Measurements from ENCODE around the gene ICOS. TPM values are rescaled to one million over a fixed set of nuclear protein-coding genes. Genes with fewer than 3 reads are reported as not detected.
"Not testable (repeated sequence)": the region's sequence is repeated elsewhere in the genome, so short reads cannot be mapped to it uniquely, and the experiment has no call there.

The ICOS gene
- polyA plus RNA-seq, 1 of the 3 experiments (the other 2 are of a cell fraction): not detected

DNA sequence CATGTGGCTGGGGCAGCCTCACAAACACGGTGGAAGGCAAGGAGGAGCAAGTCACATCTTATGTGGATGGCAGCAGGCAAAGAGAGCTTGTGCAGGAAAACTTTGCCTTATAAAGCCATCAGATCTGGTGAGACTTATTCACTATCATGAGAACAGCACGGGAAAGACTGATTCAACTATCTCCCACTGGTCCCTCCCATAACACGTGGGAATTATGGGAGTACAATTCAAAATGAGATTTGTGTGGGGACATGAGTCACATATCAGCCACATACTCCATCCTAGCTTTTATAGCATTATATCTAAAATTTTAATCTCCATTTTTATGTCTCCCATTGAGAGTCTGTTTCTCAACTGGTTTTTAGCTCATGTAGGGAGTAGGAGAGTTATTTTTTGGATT is 45.7 kb downstream of the ICOS start (continued):
- no peak for TF ChIP-seq FOXM1 (IDR thresholded peaks at IDR 0.05; ENCODE audit: low read depth)
- TF ChIP-seq NFIC (IDR thresholded peaks at IDR 0.05; ENCODE audit: borderline replicate concordance): no peak
- TF ChIP-seq RFX5 (IDR thresholded peaks at IDR 0.05; ENCODE audit: low read length): no peak

DNA sequence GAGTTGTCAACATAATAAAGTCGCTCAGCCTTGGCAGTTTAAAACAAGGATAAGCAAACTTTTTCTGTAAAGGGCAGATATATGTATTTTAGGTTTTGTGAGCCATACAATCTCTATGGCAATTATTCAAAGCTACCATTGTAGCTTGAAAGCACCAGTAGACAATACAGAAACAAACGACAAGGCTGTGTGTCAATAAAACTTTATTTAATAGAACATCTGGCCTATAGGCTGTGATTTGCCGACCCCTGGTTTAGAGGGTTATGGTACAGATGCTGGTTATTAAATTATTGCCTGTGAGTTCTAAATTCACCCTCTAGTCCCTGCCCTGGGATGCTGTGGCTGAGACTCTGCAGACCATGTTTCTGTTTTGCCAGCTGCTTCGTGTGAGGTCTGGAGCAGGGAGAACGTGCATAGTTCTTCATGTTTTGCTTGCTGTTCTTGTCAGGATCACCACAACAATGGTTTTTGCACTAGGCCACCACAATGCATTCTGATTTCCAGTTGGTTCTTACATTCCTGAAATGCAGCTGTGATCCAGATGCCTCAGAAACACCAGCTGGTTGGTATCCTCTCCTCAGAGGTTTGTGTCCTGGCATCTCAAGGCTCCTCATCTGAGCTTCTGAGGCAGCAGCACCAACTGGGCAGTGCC is 46.6 kb downstream of the ICOS start:
- Histone ChIP-seq H3K4me2 (no peak overlapping the region), H3K9me3 (no peaks in the 10 kb centered on the region), H3K27me3 (ENCODE audit: insufficient read depth) (no peaks in the 10 kb centered on the region), H3K9ac (no peak overlapping the region), H3K4me1 (ENCODE audit: control insufficient read depth in 1 of 2, insufficient read depth in 2 of 2, low read depth in 1 of 2, low read length in 1 of 2) (peaks cover 0 to 3% of the 10 kb centered on the region in 2 experiments; a peak in 2 of 4 replicates), H3F3A (replicated peaks; ENCODE audit: insufficient read depth) (no peaks in the 10 kb centered on the region), H3K27ac (ENCODE audit: low read depth in 2 of 2, low read length in 1 of 2) (no peak overlapping the region), H3K36me3 (replicated peaks in 1 of 2; ENCODE audit: control insufficient read depth in 1 of 2, insufficient read depth in 2 of 2, low read length in 1 of 2) (no peaks in the 10 kb centered on the region), H3K9me2 (no peaks in the 10 kb centered on the region), H3K79me2 (ENCODE audit: insufficient read depth) (no peaks in the 10 kb centered on the region), H4K20me1 (ENCODE audit: insufficient read depth) (no peaks in the 10 kb centered on the region), H2AFZ (ENCODE audit: low read depth) (no peak overlapping the region), H3K4me3 (ENCODE audit: low read depth in 2 of 2, low read length in 1 of 2) (no peak overlapping the region)
- DNase-seq: no peak
- no peak for TF ChIP-seq CHD2 (IDR thresholded peaks at IDR 0.05; ENCODE audit: low read length, partially characterized antibody)
- TF ChIP-seq, protein P1, sequence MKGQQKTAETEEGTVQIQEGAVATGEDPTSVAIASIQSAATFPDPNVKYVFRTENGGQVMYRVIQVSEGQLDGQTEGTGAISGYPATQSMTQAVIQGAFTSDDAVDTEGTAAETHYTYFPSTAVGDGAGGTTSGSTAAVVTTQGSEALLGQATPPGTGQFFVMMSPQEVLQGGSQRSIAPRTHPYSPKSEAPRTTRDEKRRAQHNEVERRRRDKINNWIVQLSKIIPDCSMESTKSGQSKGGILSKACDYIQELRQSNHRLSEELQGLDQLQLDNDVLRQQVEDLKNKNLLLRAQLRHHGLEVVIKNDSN (IDR thresholded peaks at IDR 0.05; ENCODE audit: borderline replicate concordance, low read depth): no peak
- TF ChIP-seq RCOR1 (IDR thresholded peaks at IDR 0.05; ENCODE audit: low read length): no peak
- no peak for TF ChIP-seq TAF1 (IDR thresholded peaks at IDR 0.05; ENCODE audit: borderline replicate concordance, low read depth, low read length)
- TF ChIP-seq EP300 (IDR thresholded peaks at IDR 0.05; ENCODE audit: borderline replicate concordance in 1 of 2, low read depth in 1 of 2, low read length in 1 of 2): no peak
- TF ChIP-seq, protein P2, sequence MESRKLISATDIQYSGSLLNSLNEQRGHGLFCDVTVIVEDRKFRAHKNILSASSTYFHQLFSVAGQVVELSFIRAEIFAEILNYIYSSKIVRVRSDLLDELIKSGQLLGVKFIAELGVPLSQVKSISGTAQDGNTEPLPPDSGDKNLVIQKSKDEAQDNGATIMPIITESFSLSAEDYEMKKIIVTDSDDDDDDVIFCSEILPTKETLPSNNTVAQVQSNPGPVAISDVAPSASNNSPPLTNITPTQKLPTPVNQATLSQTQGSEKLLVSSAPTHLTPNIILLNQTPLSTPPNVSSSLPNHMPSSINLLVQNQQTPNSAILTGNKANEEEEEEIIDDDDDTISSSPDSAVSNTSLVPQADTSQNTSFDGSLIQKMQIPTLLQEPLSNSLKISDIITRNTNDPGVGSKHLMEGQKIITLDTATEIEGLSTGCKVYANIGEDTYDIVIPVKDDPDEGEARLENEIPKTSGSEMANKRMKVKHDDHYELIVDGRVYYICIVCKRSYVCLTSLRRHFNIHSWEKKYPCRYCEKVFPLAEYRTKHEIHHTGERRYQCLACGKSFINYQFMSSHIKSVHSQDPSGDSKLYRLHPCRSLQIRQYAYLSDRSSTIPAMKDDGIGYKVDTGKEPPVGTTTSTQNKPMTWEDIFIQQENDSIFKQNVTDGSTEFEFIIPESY (IDR thresholded peaks at IDR 0.05; ENCODE audit: borderline replicate concordance, low read depth): no peak
- no peak for TF ChIP-seq RFX5 (IDR thresholded peaks at IDR 0.05; ENCODE audit: low read length)
- TF ChIP-seq JUND (IDR thresholded peaks at IDR 0.05): no peak
- TF ChIP-seq, protein P3, sequence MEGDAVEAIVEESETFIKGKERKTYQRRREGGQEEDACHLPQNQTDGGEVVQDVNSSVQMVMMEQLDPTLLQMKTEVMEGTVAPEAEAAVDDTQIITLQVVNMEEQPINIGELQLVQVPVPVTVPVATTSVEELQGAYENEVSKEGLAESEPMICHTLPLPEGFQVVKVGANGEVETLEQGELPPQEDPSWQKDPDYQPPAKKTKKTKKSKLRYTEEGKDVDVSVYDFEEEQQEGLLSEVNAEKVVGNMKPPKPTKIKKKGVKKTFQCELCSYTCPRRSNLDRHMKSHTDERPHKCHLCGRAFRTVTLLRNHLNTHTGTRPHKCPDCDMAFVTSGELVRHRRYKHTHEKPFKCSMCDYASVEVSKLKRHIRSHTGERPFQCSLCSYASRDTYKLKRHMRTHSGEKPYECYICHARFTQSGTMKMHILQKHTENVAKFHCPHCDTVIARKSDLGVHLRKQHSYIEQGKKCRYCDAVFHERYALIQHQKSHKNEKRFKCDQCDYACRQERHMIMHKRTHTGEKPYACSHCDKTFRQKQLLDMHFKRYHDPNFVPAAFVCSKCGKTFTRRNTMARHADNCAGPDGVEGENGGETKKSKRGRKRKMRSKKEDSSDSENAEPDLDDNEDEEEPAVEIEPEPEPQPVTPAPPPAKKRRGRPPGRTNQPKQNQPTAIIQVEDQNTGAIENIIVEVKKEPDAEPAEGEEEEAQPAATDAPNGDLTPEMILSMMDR (IDR thresholded peaks at IDR 0.05): no peak
- TF ChIP-seq YY1 (IDR thresholded peaks at IDR 0.05; ENCODE audit: low read depth): no peak
- TF ChIP-seq RXRA (IDR thresholded peaks at IDR 0.05; ENCODE audit: borderline replicate concordance, low read depth): no peak
- TF ChIP-seq, protein P4, sequence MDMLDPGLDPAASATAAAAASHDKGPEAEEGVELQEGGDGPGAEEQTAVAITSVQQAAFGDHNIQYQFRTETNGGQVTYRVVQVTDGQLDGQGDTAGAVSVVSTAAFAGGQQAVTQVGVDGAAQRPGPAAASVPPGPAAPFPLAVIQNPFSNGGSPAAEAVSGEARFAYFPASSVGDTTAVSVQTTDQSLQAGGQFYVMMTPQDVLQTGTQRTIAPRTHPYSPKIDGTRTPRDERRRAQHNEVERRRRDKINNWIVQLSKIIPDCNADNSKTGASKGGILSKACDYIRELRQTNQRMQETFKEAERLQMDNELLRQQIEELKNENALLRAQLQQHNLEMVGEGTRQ (IDR thresholded peaks at IDR 0.05; ENCODE audit: borderline replicate concordance, low read depth, low read length): no peak
- no peak for TF ChIP-seq TEAD4 (IDR thresholded peaks at IDR 0.05; ENCODE audit: borderline replicate concordance, insufficient read depth)
- TF ChIP-seq MXI1 (IDR thresholded peaks at IDR 0.05; ENCODE audit: low read depth, low read length): no peak
- no peak for TF ChIP-seq SMC3 (IDR thresholded peaks at IDR 0.05; ENCODE audit: low read depth, low read length)
- no peak for TF ChIP-seq FOXM1 (IDR thresholded peaks at IDR 0.05; ENCODE audit: low read depth)
- TF ChIP-seq, protein P5, sequence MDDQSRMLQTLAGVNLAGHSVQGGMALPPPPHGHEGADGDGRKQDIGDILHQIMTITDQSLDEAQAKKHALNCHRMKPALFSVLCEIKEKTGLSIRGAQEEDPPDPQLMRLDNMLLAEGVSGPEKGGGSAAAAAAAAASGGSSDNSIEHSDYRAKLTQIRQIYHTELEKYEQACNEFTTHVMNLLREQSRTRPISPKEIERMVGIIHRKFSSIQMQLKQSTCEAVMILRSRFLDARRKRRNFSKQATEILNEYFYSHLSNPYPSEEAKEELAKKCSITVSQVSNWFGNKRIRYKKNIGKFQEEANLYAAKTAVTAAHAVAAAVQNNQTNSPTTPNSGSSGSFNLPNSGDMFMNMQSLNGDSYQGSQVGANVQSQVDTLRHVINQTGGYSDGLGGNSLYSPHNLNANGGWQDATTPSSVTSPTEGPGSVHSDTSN (IDR thresholded peaks at IDR 0.05): no peak
- POLR2A ChIA-PET: no interaction called here
- 20% methylated on average over 5 of the region's 5 CpGs for WGBS (ENCODE audit: low lambda C conversion rate)
- CTCF ChIA-PET: interaction anchor here (0.7 kb wide), 2 partner anchors 16 to 19 kb away, joined by 3 read pairs; no protein-coding TSS in a partner anchor

DNA sequence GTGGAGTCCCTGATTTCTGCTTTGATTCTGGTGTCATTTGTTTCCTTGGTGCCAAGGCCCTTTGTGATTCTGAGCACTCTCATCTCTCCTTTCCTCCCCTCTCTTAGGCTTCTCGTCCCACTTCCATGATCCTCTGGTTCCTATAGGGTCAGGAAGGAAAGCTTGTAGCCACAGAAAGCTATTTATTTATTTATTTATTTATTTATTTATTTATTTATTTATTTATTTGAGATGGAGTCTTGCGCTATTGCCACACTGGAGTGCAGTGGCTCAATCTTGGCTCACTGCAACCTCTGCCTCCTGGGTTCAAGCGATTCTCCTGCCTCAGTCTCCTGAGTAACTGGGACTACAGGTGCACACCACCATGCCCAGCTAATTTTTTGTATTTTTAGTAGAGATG is 49.4 kb downstream of the ICOS start:
- H2AFZ ChIP-seq (ENCODE audit: low read depth); H3K4me1 ChIP-seq (ENCODE audit: control insufficient read depth in 1 of 2, insufficient read depth in 2 of 2, low read depth in 1 of 2, low read length in 1 of 2); H3K36me3 ChIP-seq (replicated peaks in 1 of 2; ENCODE audit: control insufficient read depth in 1 of 2, insufficient read depth in 2 of 2, low read length in 1 of 2); H3K9me2 ChIP-seq; H3K4me3 ChIP-seq (ENCODE audit: low read depth in 2 of 2, low read length in 1 of 2); H3K9ac ChIP-seq; POLR2A ChIA-PET; H3K27me3 ChIP-seq (ENCODE audit: insufficient read depth); H4K20me1 ChIP-seq (ENCODE audit: insufficient read depth); CTCF ChIA-PET; H3K27ac ChIP-seq (ENCODE audit: low read depth in 2 of 2, low read length in 1 of 2); H3K4me2 ChIP-seq; H3F3A ChIP-seq (replicated peaks; ENCODE audit: insufficient read depth); H3K9me3 ChIP-seq; H3K79me2 ChIP-seq (ENCODE audit: insufficient read depth); DNase-seq: not testable (repeated sequence)
- WGBS (ENCODE audit: low lambda C conversion rate): 35% methylated on average over 3 of the region's 3 CpGs
